Measurements from ENCODE around the gene NOX3. TPM values are rescaled to one million over a fixed set of nuclear protein-coding genes. Genes with fewer than 3 reads are reported as not detected.

The NOX3 gene
- total RNA-seq, 6 experiments from 2014 or later: not detected

DNA sequence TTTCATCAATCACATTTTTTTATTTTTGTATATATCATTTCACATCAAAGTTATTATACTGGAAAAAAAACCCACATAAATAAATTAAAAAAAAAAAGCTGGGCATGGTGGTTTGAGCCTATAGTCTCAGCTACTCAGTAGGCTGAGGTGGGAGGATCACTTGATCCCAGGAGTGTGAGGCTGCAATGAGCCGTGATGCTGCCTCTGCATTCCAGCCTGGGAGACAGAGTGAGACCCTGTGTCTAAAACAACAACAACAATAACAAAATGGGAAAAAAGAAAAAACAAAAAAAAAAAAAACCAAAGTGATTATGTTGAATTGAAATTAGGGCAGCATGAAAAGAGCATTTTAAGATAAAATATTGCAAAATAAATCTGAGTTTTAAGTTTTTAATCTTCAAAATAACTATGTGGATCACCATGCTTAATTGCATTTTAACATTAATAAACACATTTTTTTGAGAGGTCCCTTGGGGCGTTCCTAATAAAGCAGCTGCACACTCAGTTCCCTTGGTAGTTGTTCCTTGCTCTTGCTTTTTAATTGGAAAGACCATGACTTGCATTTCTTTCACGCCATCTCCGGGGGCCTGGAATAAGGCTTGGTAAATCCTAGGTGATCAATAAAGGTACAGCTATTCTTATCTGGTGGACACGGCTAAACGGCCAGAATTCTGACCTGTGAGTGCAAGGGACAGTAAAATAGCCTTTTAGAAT, 15.1 kb downstream of the NOX3 start:
- intact Hi-C loops (cut with DNase I): no loop called here
- Histone ChIP-seq H3K4me1 (no peaks in the 10 kb centered on the region), H3K4me3 (no peak overlapping the region), H3K36me3 (no peaks in the 10 kb centered on the region), H3K9me3 (no peaks in the 10 kb centered on the region), H3K27me3 (peaks cover 0 to 4% of the 10 kb centered on the region in 2 donors), H3K27ac (no peak overlapping the region)
- DNase-seq (no peak), ATAC-seq (no peak)
- TF ChIP-seq POLR2A (IDR thresholded peaks at IDR 0.05): no peak
- TF ChIP-seq, protein P1, sequence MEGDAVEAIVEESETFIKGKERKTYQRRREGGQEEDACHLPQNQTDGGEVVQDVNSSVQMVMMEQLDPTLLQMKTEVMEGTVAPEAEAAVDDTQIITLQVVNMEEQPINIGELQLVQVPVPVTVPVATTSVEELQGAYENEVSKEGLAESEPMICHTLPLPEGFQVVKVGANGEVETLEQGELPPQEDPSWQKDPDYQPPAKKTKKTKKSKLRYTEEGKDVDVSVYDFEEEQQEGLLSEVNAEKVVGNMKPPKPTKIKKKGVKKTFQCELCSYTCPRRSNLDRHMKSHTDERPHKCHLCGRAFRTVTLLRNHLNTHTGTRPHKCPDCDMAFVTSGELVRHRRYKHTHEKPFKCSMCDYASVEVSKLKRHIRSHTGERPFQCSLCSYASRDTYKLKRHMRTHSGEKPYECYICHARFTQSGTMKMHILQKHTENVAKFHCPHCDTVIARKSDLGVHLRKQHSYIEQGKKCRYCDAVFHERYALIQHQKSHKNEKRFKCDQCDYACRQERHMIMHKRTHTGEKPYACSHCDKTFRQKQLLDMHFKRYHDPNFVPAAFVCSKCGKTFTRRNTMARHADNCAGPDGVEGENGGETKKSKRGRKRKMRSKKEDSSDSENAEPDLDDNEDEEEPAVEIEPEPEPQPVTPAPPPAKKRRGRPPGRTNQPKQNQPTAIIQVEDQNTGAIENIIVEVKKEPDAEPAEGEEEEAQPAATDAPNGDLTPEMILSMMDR (IDR thresholded peaks at IDR 0.05): no peak
- WGBS (ENCODE audit: insufficient coverage, low coverage, low lambda C conversion rate, missing lambda C conversion rate): 37% methylated on average over 6 of the region's 6 CpGs

DNA sequence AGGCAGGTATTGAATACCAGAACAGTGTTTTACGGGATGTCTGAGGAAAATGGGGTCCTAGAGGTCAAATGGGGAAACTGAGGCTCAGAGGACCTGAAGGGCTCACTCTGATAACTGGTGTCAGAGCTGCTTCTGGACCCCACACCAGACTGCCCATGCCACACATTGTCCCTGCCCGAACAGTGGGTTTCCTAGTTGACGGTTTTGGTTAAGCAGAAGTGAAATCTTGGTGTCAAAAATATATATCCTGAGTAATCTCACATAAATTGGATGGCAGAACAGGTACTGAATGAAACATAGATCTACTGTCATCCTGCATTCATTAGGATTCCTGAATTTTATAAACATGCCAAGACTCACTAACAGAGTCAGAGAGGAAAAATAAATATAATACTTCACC, 16.3 kb downstream of the NOX3 start:
- intact Hi-C loops (cut with DNase I): no loop called here
- ATAC-seq: no peak
- TF ChIP-seq POLR2A (IDR thresholded peaks at IDR 0.05): no peak
- TF ChIP-seq, protein P1 (IDR thresholded peaks at IDR 0.05): no peak
- Histone ChIP-seq H3K4me3 (no peak overlapping the region), H3K27me3 (peaks cover 0 to 4% of the 10 kb centered on the region in 2 donors), H3K27ac (no peak overlapping the region), H3K36me3 (no peaks in the 10 kb centered on the region), H3K9me3 (no peaks in the 10 kb centered on the region), H3K4me1 (no peaks in the 10 kb centered on the region)
- DNase-seq: no peak
- WGBS (ENCODE audit: insufficient coverage, low coverage, low lambda C conversion rate, missing lambda C conversion rate): 78% methylated on average over 3 of the region's 3 CpGs

DNA sequence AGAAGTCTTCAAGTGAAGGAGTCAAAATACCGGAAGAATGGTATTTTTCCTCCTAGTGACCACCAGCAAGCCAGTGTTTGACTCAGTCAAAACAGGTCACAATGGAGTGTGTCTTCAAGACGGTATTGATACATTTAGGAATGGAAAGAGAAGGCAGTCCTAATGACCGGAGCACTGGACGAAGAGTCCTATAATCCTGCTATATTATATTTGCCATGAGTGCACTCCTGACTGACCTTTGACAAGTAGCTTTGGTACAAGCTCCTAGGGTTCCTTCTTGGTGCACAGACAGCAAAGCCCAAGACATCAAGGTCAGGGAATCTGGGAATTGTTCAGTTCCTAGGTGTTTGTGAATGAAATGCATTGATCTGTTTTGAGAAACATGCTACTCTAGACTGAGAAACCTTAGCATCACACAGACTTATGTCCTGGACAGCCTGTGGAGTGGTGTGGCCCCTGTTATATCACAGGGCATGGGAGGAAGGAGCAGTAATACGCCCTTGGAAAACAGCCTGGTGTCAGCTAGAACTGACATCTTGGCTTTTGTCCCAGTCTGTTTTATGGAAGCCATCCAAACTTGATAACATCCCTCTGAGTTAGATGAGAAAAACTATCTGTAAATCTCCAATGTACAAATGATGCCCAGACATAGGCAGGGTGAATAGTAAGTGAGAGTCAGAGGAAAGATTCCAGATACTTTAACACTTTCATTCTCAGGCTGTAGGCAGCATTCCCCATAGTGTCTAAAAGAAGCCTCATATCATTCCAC, 18.5 kb downstream of the NOX3 start:
- DNase-seq: peak in 1 of 3 donors; percentile 58
- TF ChIP-seq, protein P1 (IDR thresholded peaks at IDR 0.05): no peak
- intact Hi-C loops (cut with DNase I): no loop called here

DNA sequence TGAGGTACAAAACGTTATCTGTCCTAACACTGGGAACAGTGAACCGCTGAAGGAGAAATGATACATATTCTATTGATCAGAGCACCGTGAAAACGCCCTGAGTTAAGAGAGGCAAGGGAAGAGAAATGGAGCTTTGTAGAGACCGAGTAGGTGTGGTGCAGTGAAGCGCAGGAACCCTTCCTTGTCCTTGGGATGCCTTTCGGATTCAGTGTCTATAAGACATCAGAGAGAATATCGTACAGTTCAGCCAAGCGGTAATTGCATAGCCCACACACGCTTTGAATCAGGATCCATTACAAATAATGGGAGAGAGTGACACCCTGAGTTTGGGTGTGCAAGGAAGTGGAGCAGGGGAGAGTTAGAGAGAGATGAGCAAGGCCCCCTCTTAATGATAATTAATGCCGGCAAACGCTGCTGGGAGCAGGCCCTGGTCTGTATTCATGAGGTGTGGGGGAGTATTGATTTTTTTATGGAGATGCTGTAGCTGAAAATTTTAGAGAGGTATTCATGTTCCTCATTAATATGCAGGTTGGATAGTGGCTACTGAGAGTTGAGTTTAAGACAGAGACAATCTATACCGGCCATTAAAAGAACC, 20.7 kb downstream of the NOX3 start:
- intact Hi-C loops (cut with DNase I): no loop called here
- ATAC-seq: no peak
- no peak for DNase-seq
- H3K9me3 ChIP-seq: no peaks in the 10 kb centered on the region
- TF ChIP-seq POLR2A (IDR thresholded peaks at IDR 0.05): no peak
- TF ChIP-seq, protein P1 (IDR thresholded peaks at IDR 0.05): no peak
- no peaks in the 10 kb centered on the region for H3K36me3 ChIP-seq
- no peak overlapping the region for H3K4me3 ChIP-seq
- H3K27me3 ChIP-seq: no peaks in the 10 kb centered on the region
- WGBS (ENCODE audit: insufficient coverage, low coverage, low lambda C conversion rate, missing lambda C conversion rate): 83% methylated on average over 13 of the region's 13 CpGs
- H3K4me1 ChIP-seq: no peaks in the 10 kb centered on the region
- no peak overlapping the region for H3K27ac ChIP-seq

More for the DNA sequence above, 18.5 kb downstream of the NOX3 start:
- H3K4me3 ChIP-seq: no peak overlapping the region
- no peaks in the 10 kb centered on the region for H3K4me1 ChIP-seq
- ATAC-seq: peak; percentile 66 to 85 (median 79)
- no peaks in the 10 kb centered on the region for H3K36me3 ChIP-seq
- no peaks in the 10 kb centered on the region for H3K9me3 ChIP-seq
- 54% methylated on average over 5 of the region's 5 CpGs for WGBS (ENCODE audit: insufficient coverage, low coverage, low lambda C conversion rate, missing lambda C conversion rate)
- no peaks in the 10 kb centered on the region for H3K27me3 ChIP-seq
- H3K27ac ChIP-seq: no peak overlapping the region
